HepG2 (cell line): ENCODE results near the gene PRDX2. TPM values are rescaled to one million over a fixed set of nuclear protein-coding genes. Genes with fewer than 3 reads are reported as not detected.

ENCODE experiments used
- ATAC-seq: fragments of 200-7000 bp; cut with Tn5 transposase; 3 replicates; pipeline ENCODE4 v1.9.1; 2020; ENCODE audit warnings: mild to moderate bottlenecking, moderate library complexity
- BruUV-seq: library from RNA; stranded (reverse); fragments of 400-500 nt; replicated peaks from 2 replicates; lab custom pipeline; 2021; lab: Mats Ljungman, UMichigan
- CTCF ChIA-PET: fragments of 300-600 bp; formaldehyde crosslinking; extraction: SDS; loops from one replicate; lab custom pipeline; 2021; ENCODE audit warnings: low total read pairs, inconsistent platforms, low intra/inter-chr PET ratio; lab: Yijun Ruan, JAX
- POLR2A ChIA-PET: fragments of 350-600 bp; sonication (Branson Sonifier 250); formaldehyde crosslinking; loops from one replicate; lab custom pipeline; 2020; ENCODE audit warnings: antibody characterized with exemption, inconsistent platforms; lab: Yijun Ruan, JAX
- DNase-seq: peaks from one replicate; pipeline ENCODE4 v3.0.0-alpha.2; 2015; ENCODE audit warnings: low spot score
- FAIRE-seq: peaks from 3 replicates; lab custom pipeline; 2011; peaks lifted over from hg19 to GRCh38; lab: Jason Lieb, UNC
- H2AFZ ChIP-seq: one replicate; pipeline ENCODE4 v1.6.1; 2011; ENCODE audit warnings: low read length, inconsistent platforms
- H3K27ac ChIP-seq: fragments of 300-600 bp; 3 replicates; pipeline ENCODE4 v1.8.0; 2011; ENCODE audit warnings: mixed run types, mild to moderate bottlenecking, mixed read lengths, low read length, inconsistent platforms; ENCODE audit not compliant: insufficient read depth; ENCODE audit errors: extremely low read length
- H3K27me3 ChIP-seq, 2 experiments: fragments of 200-600 bp in 1 of 2; 2 replicates in 1 of 2; 3 replicates in 1 of 2; pipeline versions ENCODE4 v1.6.0 to v1.8.0; 2011; ENCODE audit warnings: low read length in 2 of 2, mild to moderate bottlenecking in 2 of 2, moderate library complexity in 2 of 2, inconsistent platforms in 1 of 2; ENCODE audit not compliant: insufficient read depth in 2 of 2, control insufficient read depth in 1 of 2
- H3K36me3 ChIP-seq, 2 experiments: fragments of 200-600 bp in 1 of 2; replicated peaks in 1 of 2; 2 replicates in 1 of 2; 3 replicates in 1 of 2; pipeline versions ENCODE4 v1.5.1 to v1.8.0; 2011; ENCODE audit warnings: low read length in 2 of 2, inconsistent platforms in 1 of 2; ENCODE audit not compliant: insufficient read depth in 2 of 2, control insufficient read depth in 1 of 2
- H3K4me1 ChIP-seq: 2 replicates; pipeline ENCODE4 v1.5.1; 2012; ENCODE audit warnings: low read length, inconsistent platforms; ENCODE audit not compliant: insufficient read depth
- H3K4me2 ChIP-seq: 2 replicates; pipeline ENCODE4 v1.6.0; 2011; ENCODE audit warnings: low read depth, low read length, inconsistent platforms
- H3K4me3 ChIP-seq, 3 experiments: fragments of 200-600 bp in 1 of 3; sonication (generic), shearing (Covaris generic) in 1 of 3; replicated peaks in 1 of 3; 2 replicates each; pipeline ENCODE4 v1.5.1; 2011 to 2016; ENCODE audit warnings: low read length in 3 of 3, inconsistent platforms in 2 of 3, low read depth in 2 of 3, mild to moderate bottlenecking in 2 of 3, control low read depth in 1 of 3, mixed read lengths in 1 of 3; ENCODE audit not compliant: insufficient read depth in 1 of 3
- H3K79me2 ChIP-seq: one replicate; pipeline ENCODE4 v1.6.1; 2011; ENCODE audit warnings: low read length, inconsistent platforms; ENCODE audit not compliant: insufficient read depth
- H3K9ac ChIP-seq: 2 replicates; pipeline ENCODE4 v1.6.0; 2011; ENCODE audit warnings: mild to moderate bottlenecking, low read depth, low read length, inconsistent platforms; ENCODE audit not compliant: insufficient read depth
- H3K9me3 ChIP-seq: 2 replicates; pipeline ENCODE4 v1.5.1; 2012; ENCODE audit warnings: mild to moderate bottlenecking, low read length
- H4K20me1 ChIP-seq: 2 replicates; pipeline ENCODE4 v1.6.0; 2011; ENCODE audit warnings: inconsistent platforms, mild to moderate bottlenecking, low read length, moderate library complexity; ENCODE audit not compliant: insufficient read depth
- ARID4A ChIP-seq: sonication (generic); formaldehyde crosslinking; IDR thresholded peaks from 2 replicates; pipeline ENCODE4 v1.5.0; 2020; ENCODE audit warnings: mild to moderate bottlenecking, missing genetic modification reagents, borderline replicate concordance
- CEBPB ChIP-seq: IDR thresholded peaks from 2 replicates; pipeline ENCODE4 v1.6.1; 2011; ENCODE audit warnings: low read depth, low read length, improper control_type of control experiment, borderline replicate concordance
- CHD2 ChIP-seq: IDR thresholded peaks from 2 replicates; pipeline ENCODE4 v1.6.1; 2011; ENCODE audit warnings: low read depth, low read length, improper control_type of control experiment
- ELF3 ChIP-seq: IDR thresholded peaks from 2 replicates; pipeline ENCODE4 v1.6.1; 2016; ENCODE audit warnings: missing genetic modification reagents, missing compliant biosample characterization
- ESRRA ChIP-seq: sonication (generic); formaldehyde crosslinking; IDR thresholded peaks from 2 replicates; pipeline ENCODE4 v1.5.1; 2020; ENCODE audit warnings: mild to moderate bottlenecking, low read depth, missing genetic modification reagents
- KLF12 ChIP-seq: sonication (generic); formaldehyde crosslinking; IDR thresholded peaks from 2 replicates; pipeline ENCODE4 v1.4.0; 2020; ENCODE audit warnings: missing genetic modification reagents, borderline replicate concordance
- ONECUT2 ChIP-seq: sonication (generic); formaldehyde crosslinking; IDR thresholded peaks from 2 replicates; pipeline ENCODE4 v1.4.0; 2020; ENCODE audit warnings: missing genetic modification reagents
- RNF2 ChIP-seq: fragments of 450-650 bp; conservative IDR thresholded peaks from 2 replicates; pipeline ENCODE4 v1.6.1; 2016; ENCODE audit warnings: low read depth
- SIN3A ChIP-seq: IDR thresholded peaks from 2 replicates; pipeline ENCODE4 v1.6.1; 2011; ENCODE audit warnings: low read depth, mild to moderate bottlenecking, control low read depth, low read length, borderline replicate concordance
- SRSF4 ChIP-seq: fragments of 200-400 bp; formaldehyde crosslinking; IDR thresholded peaks from one replicate; pipeline ENCODE4 v1.6.1; 2018; ENCODE audit warnings: mild to moderate bottlenecking, low read depth, low read length, moderate library complexity; ENCODE audit not compliant: poor library complexity, severe bottlenecking
- THAP7 ChIP-seq: sonication (generic); formaldehyde crosslinking; IDR thresholded peaks from 2 replicates; pipeline ENCODE4 v1.8.1; 2023; ENCODE audit warnings: mild to moderate bottlenecking, missing genetic modification reagents
- ZBTB14 ChIP-seq: sonication (generic); formaldehyde crosslinking; IDR thresholded peaks from 2 replicates; pipeline ENCODE4 v1.4.0; 2020; ENCODE audit warnings: missing genetic modification reagents
- ZBTB2 ChIP-seq: sonication (generic); formaldehyde crosslinking; IDR thresholded peaks from 2 replicates; pipeline ENCODE4 v1.8.0; 2022; ENCODE audit warnings: low read depth, missing genetic modification reagents
- ZFYVE20 ChIP-seq: sonication (generic); formaldehyde crosslinking; IDR thresholded peaks from 2 replicates; pipeline ENCODE4 v1.8.0; 2023; ENCODE audit warnings: low read depth, mild to moderate bottlenecking, moderate library complexity, missing genetic modification reagents, borderline replicate concordance
- ZNF20 ChIP-seq: sonication (generic); formaldehyde crosslinking; IDR thresholded peaks from 2 replicates; pipeline ENCODE4 v1.4.0; 2020; ENCODE audit warnings: mild to moderate bottlenecking, moderate library complexity, missing genetic modification reagents
- ZNF557 ChIP-seq: sonication (generic); formaldehyde crosslinking; IDR thresholded peaks from 2 replicates; pipeline ENCODE4 v1.4.0; 2020; ENCODE audit warnings: missing genetic modification reagents
- ZNF589 ChIP-seq: sonication (generic); formaldehyde crosslinking; conservative IDR thresholded peaks from 2 replicates; pipeline ENCODE4 v1.8.0; 2022; ENCODE audit warnings: mild to moderate bottlenecking, moderate library complexity, missing genetic modification reagents
- ZNF737 ChIP-seq: sonication (generic); formaldehyde crosslinking; IDR thresholded peaks from 2 replicates; pipeline ENCODE4 v1.5.0; 2020; ENCODE audit warnings: missing genetic modification reagents, mild to moderate bottlenecking, borderline replicate concordance
- WGBS: methylation state at CpG from one replicate; pipeline ENCODE4 v1.1.6; 2017; ENCODE audit warnings: low lambda C conversion rate; 5-methylcytosine and 5-hydroxymethylcytosine counted together
- in situ Hi-C: cut with HindIII; loops from 2 replicates; pipeline ENCODE4 v1.10.0; 2017; ENCODE audit warnings: low pct_unique_long_range_greater_than_20kb; ENCODE audit not compliant: extremely low pct_ligation_motif_present
- intact Hi-C: fragments of 100-400 bp; cut with micrococcal nuclease; formaldehyde crosslinking; loops from one replicate; pipeline ENCODE4 v1.10.0; 2022; ENCODE audit not compliant: unreplicated experiment
- polyA plus RNA-seq, 8 experiments: library from polyadenylated mRNA; depleted of rRNA in 3 of 8; stranded (reverse) in 7 of 8; unstranded in 1 of 8; fragments of >200 nt; fragmentation: Illumina TruSeq in 4 of 8; extraction: Trizol in 4 of 8; gene quantifications; 2 replicates each; pipeline versions ENCODE4 v1.2.1 to v1.2.3, GENCODE V29; 2011 to 2016; ENCODE audit warnings: low read depth in 4 of 8, missing spikeins in 1 of 8, mixed read lengths in 1 of 8; ENCODE audit not compliant: insufficient read depth in 1 of 8
- total RNA-seq, 5 experiments: library from RNA; depleted of rRNA; stranded (reverse); fragments of >200 nt; fragmentation: Illumina TruSeq; extraction: Trizol; gene quantifications; 2 replicates each; pipeline ENCODE4 v1.2.3, GENCODE V29; 2016; ENCODE audit warnings: low read depth in 1 of 5

The PRDX2 gene
- total and polyA plus RNA-seq, 2 of the 13 experiments (the other 11 are each of a cell fraction or from before 2014, with no cell fraction given): 218 to 381 TPM

GRCh38 chr19:12794971-12795381 lies 6.6 kb downstream of the PRDX2 start:
- Histone ChIP-seq H4K20me1 (no peaks in the 10 kb centered on the region), H3K4me1 (peaks cover 39% of the 10 kb centered on the region), H3K9ac (no peak overlapping the region), H3K27me3 (no peaks in the 10 kb centered on the region), H3K79me2 (peaks cover 8% of the 10 kb centered on the region), H3K9me3 (no peaks in the 10 kb centered on the region), H2AFZ (no peak overlapping the region), H3K36me3 (peaks cover 2 to 9% of the 10 kb centered on the region in 2 experiments; a peak in 4 of 5 replicates), H3K27ac (no peak overlapping the region), H3K4me2 (no peak overlapping the region), H3K4me3 (no peak overlapping the region)
- ATAC-seq: no peak
- 94% methylated on average over 9 of the region's 9 CpGs for WGBS
- CTCF ChIA-PET: interaction anchor here (2.6 to 3.7 kb wide), 2 partner anchors 17 to 20 kb away, joined by 6 to 54 read pairs; partner anchors contain the start of gene HOOK2
- POLR2A ChIA-PET: interaction anchor here (1.6 to 2.4 kb wide), 3 partner anchors 17 to 34 kb away, joined by 6 to 21 read pairs (median 17); no protein-coding TSS in a partner anchor
- DNase-seq: no peak
- no peak for FAIRE-seq
- in situ Hi-C loops (no loop called here), intact Hi-C loops (no loop called here)
- no TSS peak for BruUV-seq
- no peak for TF ChIP-seq ZBTB14
- no peak for TF ChIP-seq CHD2
- no peak for TF ChIP-seq SRSF4
- TF ChIP-seq RNF2: no peak
- TF ChIP-seq ZNF20 (CRISPR knock-in tag): no peak
- TF ChIP-seq CEBPB: no peak
- no peak for TF ChIP-seq ELF3 (CRISPR knock-in tag)
- TF ChIP-seq ZBTB2 (CRISPR knock-in tag): no peak
- no peak for TF ChIP-seq ZNF589 (CRISPR knock-in tag)
- no peak for TF ChIP-seq ZFYVE20 (CRISPR knock-in tag)
- no peak for TF ChIP-seq ZNF737
- no peak for TF ChIP-seq ESRRA
- no peak for TF ChIP-seq ARID4A (CRISPR knock-in tag)
- no peak for TF ChIP-seq KLF12
- no peak for TF ChIP-seq THAP7
- TF ChIP-seq SIN3A: no peak
- no peak for TF ChIP-seq ONECUT2
- TF ChIP-seq ZNF557 (CRISPR knock-in tag): no peak
